ENCODE measurements around the gene CCNY. TPM values are rescaled to one million over a fixed set of nuclear protein-coding genes. Genes with fewer than 3 reads are reported as not detected.
A peak's percentile ranks its signal among the peaks of the same experiment; 100 is the strongest.

Gene CCNY
- total RNA-seq, 2 donors from 2014 or later = 54.9 to 60.8 TPM

- Mint-ChIP-seq H3K4me1 (ENCODE audit: low read depth in 2 of 2) (peaks cover 4 to 9% of the 10 kb centered on the region in 2 donors), H3K27me3 (no peaks in the 10 kb centered on the region), H3K27ac (no peak overlapping the region), H3K4me3 (no peak overlapping the region), H3K9me3 (no peaks in the 10 kb centered on the region), H3K36me3 (no peaks in the 10 kb centered on the region)
- no peak for DNase-seq (ENCODE audit: low spot score)
- no peak for ATAC-seq
These were observed 223.1 kb downstream of the CCNY start for GRCh38 chr10:35559416-35559815.

- H3K27ac Mint-ChIP-seq = no peak overlapping the region
- H3K9me3 Mint-ChIP-seq = no peaks in the 10 kb centered on the region
- H3K36me3 Mint-ChIP-seq = no peaks in the 10 kb centered on the region
- peaks cover 4 to 9% of the 10 kb centered on the region in 2 donors for H3K4me1 Mint-ChIP-seq (ENCODE audit: low read depth in 2 of 2)
- DNase-seq (ENCODE audit: low spot score) (no peak), ATAC-seq (no peak)
- H3K4me3 Mint-ChIP-seq = no peak overlapping the region
- H3K27me3 Mint-ChIP-seq = no peaks in the 10 kb centered on the region
These were observed 225.4 kb downstream of the CCNY start for GRCh38 chr10:35561715-35562114.

GRCh38 chr10:35562427-35562826 lies 226.1 kb downstream of the CCNY start:
- H3K9me3 Mint-ChIP-seq = no peaks in the 10 kb centered on the region
- H3K27ac Mint-ChIP-seq = no peak overlapping the region
- no peak overlapping the region for H3K4me3 Mint-ChIP-seq
- peaks cover 4 to 9% of the 10 kb centered on the region in 2 donors for H3K4me1 Mint-ChIP-seq (ENCODE audit: low read depth in 2 of 2)
- ATAC-seq (no peak), DNase-seq (ENCODE audit: low spot score) (no peak)
- H3K27me3 Mint-ChIP-seq = no peaks in the 10 kb centered on the region
- no peaks in the 10 kb centered on the region for H3K36me3 Mint-ChIP-seq

- H3K36me3 Mint-ChIP-seq = no peaks in the 10 kb centered on the region
- DNase-seq (ENCODE audit: low spot score) = no peak
- H3K27me3 Mint-ChIP-seq = no peaks in the 10 kb centered on the region
- peaks cover 4 to 9% of the 10 kb centered on the region in 2 donors for H3K4me1 Mint-ChIP-seq (ENCODE audit: low read depth in 2 of 2)
- H3K27ac Mint-ChIP-seq = no peak overlapping the region
- no peaks in the 10 kb centered on the region for H3K9me3 Mint-ChIP-seq
- no peak for ATAC-seq
- no peak overlapping the region for H3K4me3 Mint-ChIP-seq
These were observed 227.1 kb downstream of the CCNY start for GRCh38 chr10:35563261-35563891.

- Mint-ChIP-seq H3K27ac (peak overlapping the region in 1 of 2 donors; percentile 31), H3K9me3 (no peaks in the 10 kb centered on the region), H3K4me1 (ENCODE audit: low read depth in 2 of 2) (peaks cover 4 to 6% of the 10 kb centered on the region in 2 donors), H3K27me3 (no peaks in the 10 kb centered on the region), H3K4me3 (no peak overlapping the region), H3K36me3 (no peaks in the 10 kb centered on the region)
- DNase-seq (ENCODE audit: low spot score) (no peak), ATAC-seq (peak in 1 of 2 donors; percentile 8)
These were observed 228.1 kb downstream of the CCNY start for GRCh38 chr10:35564341-35564968.

- DNase-seq (ENCODE audit: low spot score) (no peak), ATAC-seq (no peak)
- no peaks in the 10 kb centered on the region for H3K27me3 Mint-ChIP-seq
- no peak overlapping the region for H3K4me3 Mint-ChIP-seq
- no peaks in the 10 kb centered on the region for H3K9me3 Mint-ChIP-seq
- H3K36me3 Mint-ChIP-seq = peaks cover 5% of the 10 kb centered on the region
- H3K27ac Mint-ChIP-seq = peak overlapping the region in 1 of 2 donors; percentile 31
- peaks cover 4 to 9% of the 10 kb centered on the region in 2 donors for H3K4me1 Mint-ChIP-seq (ENCODE audit: low read depth in 2 of 2)
These were observed 229.3 kb downstream of the CCNY start for GRCh38 chr10:35565602-35566081.

GRCh38 chr10:35567951-35568350 lies 231.6 kb downstream of the CCNY start:
- no peaks in the 10 kb centered on the region for H3K27me3 Mint-ChIP-seq
- H3K4me1 Mint-ChIP-seq (ENCODE audit: low read depth in 2 of 2) = peaks cover 4 to 6% of the 10 kb centered on the region in 2 donors
- DNase-seq (ENCODE audit: low spot score) (no peak), ATAC-seq (no peak)
- H3K9me3 Mint-ChIP-seq = no peaks in the 10 kb centered on the region
- H3K36me3 Mint-ChIP-seq = peaks cover 5% of the 10 kb centered on the region
- no peak overlapping the region for H3K4me3 Mint-ChIP-seq
- H3K27ac Mint-ChIP-seq = no peak overlapping the region

- Mint-ChIP-seq H3K27me3 (no peaks in the 10 kb centered on the region), H3K27ac (no peak overlapping the region), H3K4me1 (ENCODE audit: low read depth in 2 of 2) (peaks cover 0 to 3% of the 10 kb centered on the region in 2 donors), H3K9me3 (no peaks in the 10 kb centered on the region), H3K36me3 (peaks cover 5% of the 10 kb centered on the region), H3K4me3 (no peak overlapping the region)
- peak in 1 of 2 donors; percentile 44 for ATAC-seq
- no peak for DNase-seq (ENCODE audit: low spot score)
These were observed 232.2 kb downstream of the CCNY start for GRCh38 chr10:35568483-35569015.

GRCh38 chr10:35569111-35569707 lies 232.9 kb downstream of the CCNY start:
- Mint-ChIP-seq H3K9me3 (no peaks in the 10 kb centered on the region), H3K4me1 (ENCODE audit: low read depth in 2 of 2) (peaks cover 0 to 3% of the 10 kb centered on the region in 2 donors), H3K27me3 (no peaks in the 10 kb centered on the region), H3K27ac (no peak overlapping the region), H3K36me3 (peaks cover 5% of the 10 kb centered on the region), H3K4me3 (no peak overlapping the region)
- no peak for ATAC-seq
- DNase-seq (ENCODE audit: low spot score) = no peak

GRCh38 chr10:35569836-35570235 lies 233.5 kb downstream of the CCNY start:
- Mint-ChIP-seq H3K4me1 (ENCODE audit: low read depth in 2 of 2) (peaks cover 0 to 3% of the 10 kb centered on the region in 2 donors), H3K27me3 (no peaks in the 10 kb centered on the region), H3K27ac (no peak overlapping the region), H3K36me3 (peaks cover 5% of the 10 kb centered on the region), H3K9me3 (no peaks in the 10 kb centered on the region), H3K4me3 (no peak overlapping the region)
- DNase-seq (ENCODE audit: low spot score) (no peak), ATAC-seq (no peak)

- H3K27ac Mint-ChIP-seq = no peak overlapping the region
- DNase-seq (ENCODE audit: low spot score) (no peak), ATAC-seq (no peak)
- H3K9me3 Mint-ChIP-seq = no peaks in the 10 kb centered on the region
- no peak overlapping the region for H3K4me3 Mint-ChIP-seq
- no peaks in the 10 kb centered on the region for H3K27me3 Mint-ChIP-seq
- H3K4me1 Mint-ChIP-seq (ENCODE audit: low read depth in 2 of 2) = peaks cover 0 to 4% of the 10 kb centered on the region in 2 donors
- H3K36me3 Mint-ChIP-seq = peaks cover 9% of the 10 kb centered on the region
These were observed 234.1 kb downstream of the CCNY start for GRCh38 chr10:35570397-35570796.

GRCh38 chr10:35572583-35572982 lies 236.3 kb downstream of the CCNY start:
- no peak for DNase-seq (ENCODE audit: low spot score)
- Mint-ChIP-seq H3K9me3 (no peaks in the 10 kb centered on the region), H3K4me1 (ENCODE audit: low read depth in 2 of 2) (peaks cover 0 to 6% of the 10 kb centered on the region in 2 donors), H3K4me3 (no peak overlapping the region), H3K27ac (no peak overlapping the region), H3K27me3 (no peaks in the 10 kb centered on the region), H3K36me3 (peaks cover 12% of the 10 kb centered on the region)
- ATAC-seq = no peak

- Mint-ChIP-seq H3K27ac (peak overlapping the region in 1 of 2 donors; percentile 38), H3K27me3 (no peaks in the 10 kb centered on the region), H3K9me3 (peaks cover 4% of the 10 kb centered on the region), H3K36me3 (peaks cover 12% of the 10 kb centered on the region), H3K4me1 (ENCODE audit: low read depth in 2 of 2) (peaks cover 0 to 6% of the 10 kb centered on the region in 2 donors), H3K4me3 (no peak overlapping the region)
- DNase-seq (ENCODE audit: low spot score) (no peak), ATAC-seq (no peak)
These were observed 237.5 kb downstream of the CCNY start for GRCh38 chr10:35573796-35574195.

GRCh38 chr10:35574924-35575352 lies 238.6 kb downstream of the CCNY start:
- H3K27ac Mint-ChIP-seq = no peak overlapping the region
- H3K9me3 Mint-ChIP-seq = peaks cover 4% of the 10 kb centered on the region
- no peak for DNase-seq (ENCODE audit: low spot score)
- H3K4me1 Mint-ChIP-seq (ENCODE audit: low read depth in 2 of 2) = peaks cover 0 to 3% of the 10 kb centered on the region in 2 donors
- no peak for ATAC-seq
- no peaks in the 10 kb centered on the region for H3K27me3 Mint-ChIP-seq
- H3K36me3 Mint-ChIP-seq = peaks cover 7% of the 10 kb centered on the region
- no peak overlapping the region for H3K4me3 Mint-ChIP-seq

All from natural killer cell treated with Interleukin-12 subunit alpha and Interleukin-12 subunit beta and Interleukin-15 and Interleukin-18, amount 100 ng/mL, for 72 hours (primary cell).